Measurements from ENCODE around the gene PRR29.

PRR29 gene

DNA sequence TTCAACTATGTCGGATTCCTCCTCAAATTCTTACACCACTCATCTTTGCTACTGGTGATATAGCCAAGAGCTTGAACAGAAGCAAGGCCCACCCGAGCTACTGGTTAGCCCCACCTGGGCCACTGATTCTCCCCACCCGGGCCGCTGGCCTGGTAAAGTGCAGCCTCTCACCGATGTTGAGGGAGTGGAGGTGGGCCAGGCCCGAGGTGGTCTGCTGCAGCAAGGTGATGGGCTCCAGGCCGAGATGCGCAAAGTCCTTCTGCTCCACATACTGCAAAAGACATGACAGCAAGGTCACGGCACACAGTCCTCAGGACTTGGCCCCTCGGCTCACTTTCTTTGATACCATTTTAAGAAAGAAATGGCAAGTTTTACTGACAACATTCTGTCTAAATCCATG, 55.0 kb downstream of the PRR29 start:
- DNase-seq = no peak
